Thyroid gland (tissue), 4 donors: ENCODE measurements around the gene OSGIN1.

Experiments used
- CTCF ChIP-seq, 6 experiments: fragments of 200-600 bp in 3 of 6; fragments of 450-650 bp in 3 of 6; sonication (generic) in 3 of 6; IDR thresholded peaks; one replicate each; pipeline ENCODE4 v1.5.1; 2016 to 2019; ENCODE audit warnings: antibody characterized with exemption in 6 of 6, mild to moderate bottlenecking in 2 of 6, inconsistent platforms in 1 of 6, moderate library complexity in 1 of 6
- POLR2A ChIP-seq, 2 donors: fragments of 450-650 bp; IDR thresholded peaks; one replicate each; pipeline ENCODE4 v1.6.1; 2017; ENCODE audit warnings: antibody characterized with exemption in 2 of 2, mild to moderate bottlenecking in 2 of 2, moderate library complexity in 1 of 2

DNA sequence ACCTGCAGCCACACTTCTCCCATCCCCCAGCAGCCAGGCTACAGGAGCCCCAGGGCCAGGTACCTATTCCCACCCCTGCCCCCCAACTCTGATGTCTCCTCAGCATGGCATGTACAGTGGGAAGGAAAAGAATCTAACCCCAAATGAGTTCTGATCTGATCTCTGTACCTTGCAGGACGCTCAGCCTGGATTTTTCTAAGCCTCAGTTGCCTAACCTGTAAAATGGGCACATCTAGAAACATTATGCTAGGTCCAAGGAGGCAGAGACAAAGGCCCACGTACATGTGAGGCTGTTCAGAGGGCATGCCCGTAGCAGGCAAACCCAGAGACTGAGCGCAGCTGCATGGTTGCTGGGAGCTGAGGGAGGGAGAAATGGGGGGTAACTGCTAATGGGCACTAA lies 54.5 kb downstream of the OSGIN1 start:
- TF ChIP-seq CTCF (IDR thresholded peaks at IDR 0.05) (no peak), POLR2A (IDR thresholded peaks at IDR 0.05) (no peak)
